ENCODE measurements around the gene MAST2.

DNA sequence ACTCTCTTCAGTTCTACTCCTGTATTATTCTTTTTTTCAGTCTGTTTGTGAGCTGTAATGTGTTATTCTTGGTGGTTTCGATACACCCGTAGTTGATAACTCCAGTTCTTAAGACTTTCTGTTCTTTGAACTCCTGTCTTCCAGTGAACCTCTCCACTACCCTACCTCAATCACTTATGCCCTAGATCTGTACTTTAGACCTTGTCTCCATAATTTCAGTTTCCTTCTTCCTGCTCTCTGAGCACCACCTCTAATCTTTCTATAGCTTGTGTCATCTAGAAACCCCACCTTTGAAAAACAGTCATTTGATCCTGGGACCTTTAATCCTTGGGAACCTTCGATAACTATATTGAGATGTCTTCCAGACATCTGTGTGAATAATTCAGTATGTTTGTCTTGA lies 169.7 kb downstream of the MAST2 start:
- TF ChIP-seq POLR2A (IDR thresholded peaks at IDR 0.05; ENCODE audit: low read depth) (no peak), POLR2AphosphoS5 (IDR thresholded peaks at IDR 0.05) (no peak)

Measured in esophagus muscularis mucosa (tissue), 2 donors.